ENCODE results near the gene GPC1. TPM values are rescaled to one million over a fixed set of nuclear protein-coding genes. Genes with fewer than 3 reads are reported as not detected.

GPC1 gene
- total and polyA plus RNA-seq, 2 of the 4 experiments (the other 2 are of a cell fraction): 16.0 to 211 TPM

DNA sequence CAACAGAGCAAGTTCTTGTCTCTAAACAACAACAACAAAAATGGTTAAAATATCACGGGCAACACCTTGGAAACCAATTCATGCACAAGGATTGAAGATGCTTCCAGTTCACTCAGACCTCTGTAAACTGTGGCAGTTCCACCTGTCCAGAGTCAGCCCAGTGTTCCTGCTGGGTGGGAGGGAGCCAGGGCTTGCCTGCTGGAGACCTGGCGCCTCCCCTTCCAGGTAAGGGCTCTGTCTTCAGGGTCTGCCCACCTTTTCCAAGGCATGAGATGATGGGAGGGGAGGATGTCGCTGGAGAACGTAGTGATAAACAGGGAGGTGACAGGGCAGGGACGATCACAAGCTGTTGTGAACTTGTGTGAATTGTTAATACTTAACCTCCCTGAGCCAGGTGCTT, 9.8 kb upstream of the GPC1 start:
- Histone ChIP-seq H4K8ac (ENCODE audit: low read depth in 2 of 2, low read length in 2 of 2) (no peak overlapping the region), H3K79me1 (ENCODE audit: low read depth in 1 of 2, low read length in 2 of 2) (no peaks in the 10 kb centered on the region), H3K4me3 (ENCODE audit: insufficient read depth, low read depth, low read length) (no peak overlapping the region), H3K9me3 (ENCODE audit: control insufficient read depth, insufficient read depth, low read length) (peaks cover 8% of the 10 kb centered on the region), H3K4ac (ENCODE audit: low read depth, low read length) (no peak overlapping the region), H2BK120ac (ENCODE audit: low read depth, low read length) (no peak overlapping the region), H2AFZ (replicated peaks; ENCODE audit: low read length, poor library complexity) (no peak overlapping the region), H2BK20ac (ENCODE audit: low read depth, low read length) (no peak overlapping the region), H3K4me2 (ENCODE audit: low read depth, low read length) (no peak overlapping the region), H2BK15ac (ENCODE audit: low read depth, low read length) (no peak overlapping the region), H4K20me1 (ENCODE audit: insufficient read depth, low read length) (no peaks in the 10 kb centered on the region), H3K9ac (ENCODE audit: low read depth, low read length) (no peak overlapping the region), H3K23ac (ENCODE audit: low read depth, low read length) (no peak overlapping the region), H3K9me1 (ENCODE audit: insufficient read depth, low read length) (no peaks in the 10 kb centered on the region), H3K4me1 (ENCODE audit: control insufficient read depth, insufficient read depth, low read length) (peaks cover 2% of the 10 kb centered on the region; the same call in 1 of the 2 replicates), H2BK5ac (ENCODE audit: low read depth, low read length, poor library complexity, severe bottlenecking) (no peak overlapping the region), H3K27me3 (ENCODE audit: control insufficient read depth, insufficient read depth, low read length) (no peaks in the 10 kb centered on the region), H4K91ac (ENCODE audit: insufficient read depth, low read depth, low read length) (no peak overlapping the region), H2AK5ac (ENCODE audit: low read depth, low read length) (no peak overlapping the region), H3K18ac (ENCODE audit: low read depth, low read length) (no peak overlapping the region), H3K27ac (ENCODE audit: insufficient read depth, low read length) (no peak overlapping the region), H3K14ac (replicated peaks; ENCODE audit: low read depth, low read length) (no peak overlapping the region), H4K5ac (ENCODE audit: low read depth, low read length) (no peak overlapping the region), H2AK9ac (replicated peaks; ENCODE audit: low read depth, low read length, poor library complexity) (no peak overlapping the region), H3K36me3 (ENCODE audit: control insufficient read depth, insufficient read depth, low read length) (no peaks in the 10 kb centered on the region), H3K56ac (ENCODE audit: extremely low read depth, insufficient read depth, low read length) (no peak overlapping the region)
- in situ Hi-C loops (cut with MboI; ENCODE audit: low sequenced_read_pairs) (no loop called here), intact Hi-C loops (cut with micrococcal nuclease) (no loop called here), dilution Hi-C loops (cut with HindIII; ENCODE audit: low sequenced_read_pairs, unreplicated experiment) (no loop called here)
- no CpG with 5 or more reads among the region's 5 CpGs for WGBS, 2 experiments (ENCODE audit: extremely low coverage in 2 of 2, insufficient read length in 1 of 2)
- ChIA-PET CTCF (interaction anchor here (1.3 kb wide), 1 partner anchor 10 kb away, joined by 7 read pairs; no protein-coding TSS in a partner anchor), POLR2A (ENCODE audit: unreplicated experiment) (no interaction called here)
- TF ChIP-seq RFX5 (IDR thresholded peaks at IDR 0.05; ENCODE audit: low read depth, low read length) (no peak), BHLHE40 (IDR thresholded peaks at IDR 0.05; ENCODE audit: low read depth, low read length) (no peak), RAD21 (IDR thresholded peaks at IDR 0.05; ENCODE audit: low read length) (no peak)
- DNase-seq (no peak), ATAC-seq (ENCODE audit: low read depth) (no peak)
- BruUV-seq (replicated peaks): no TSS peak
